ENCODE results near the gene CD24.

- TF ChIP-seq POLR2A (IDR thresholded peaks at IDR 0.05; ENCODE audit: low read length) (no peak), GATA1 (IDR thresholded peaks at IDR 0.05; ENCODE audit: low read depth, low read length) (no peak)
These were observed 35.0 kb upstream of the CD24 start for GRCh38 chr6:107009499-107009898.
